Pancreas (tissue), 10 donors: ENCODE measurements around the gene FNDC3B. TPM values are rescaled to one million over a fixed set of nuclear protein-coding genes. Genes with fewer than 3 reads are reported as not detected.

ENCODE experiments used
- ATAC-seq, 4 donors: fragments of 200-7000 bp; cut with Tn5 transposase; one replicate each; pipeline versions ENCODE4 v1.8.0 to v1.9.1; 2020; ENCODE audit warnings: mild to moderate bottlenecking in 4 of 4, moderate library complexity in 4 of 4
- DNase-seq, 6 donors: peaks; one replicate each; pipeline ENCODE4 v3.0.0-alpha.2; 2020
- FAIRE-seq: peaks from 2 replicates; lab custom pipeline; 2012; peaks lifted over from hg19 to GRCh38; lab: Jason Lieb, UNC
- H3K27ac ChIP-seq, 4 donors: fragments of 200-600 bp; sonication (generic); 1 replicate in 3 of 4; 2 replicates in 1 of 4; pipeline versions ENCODE4 v1.5.0 to v1.8.0; 2020
- H3K27me3 ChIP-seq, 4 donors: fragments of 200-600 bp; one replicate each; pipeline ENCODE4 v1.8.0; 2021
- H3K36me3 ChIP-seq, 3 donors: fragments of 200-600 bp; sonication (generic) in 1 of 3; one replicate each; pipeline versions ENCODE4 v1.5.0 to v1.8.0; 2020 to 2021
- H3K4me1 ChIP-seq, 3 donors: fragments of 200-600 bp; one replicate each; pipeline ENCODE4 v1.8.0; 2021
- H3K4me3 ChIP-seq, 4 donors: fragments of 200-600 bp; sonication (generic) in 2 of 4; one replicate each; pipeline versions ENCODE4 v1.5.0 to v1.8.0; 2020 to 2021
- H3K9me3 ChIP-seq, 4 donors: fragments of 200-600 bp; one replicate each; pipeline ENCODE4 v1.8.0; 2021
- CTCF ChIP-seq, 4 donors: fragments of 200-600 bp; sonication (generic) in 3 of 4; IDR thresholded peaks; one replicate each; pipeline versions ENCODE4 v1.5.0 to v1.8.0; 2021; ENCODE audit warnings: antibody characterized with exemption in 4 of 4
- WGBS, 2 donors: extraction: QIAGEN DNeasy Blood & Tissue Kit; methylation state at CpG; one replicate each; pipeline ENCODE4 v1.1.7; 2013; 5-methylcytosine and 5-hydroxymethylcytosine counted together
- intact Hi-C, 3 donors: fragments of 100-400 bp; cut with DNase I; formaldehyde crosslinking; loops; one replicate each; pipeline versions ENCODE4 v1.11.1 to v1.14.2; 2022
- polyA plus RNA-seq, 2 donors: library from polyadenylated mRNA; stranded (reverse); fragments of 200-250 nt; gene quantifications; one replicate each; pipeline ENCODE4 v1.2.3, GENCODE V29; 2013
- total RNA-seq, 6 donors: library from RNA; stranded (reverse); fragmentation: NEBNext Ultra II Directional in 4 of 6; extraction: Animal tissue kit (Norgen Biotek cat#: 25700) in 4 of 6; gene quantifications; one replicate each; pipeline versions ENCODE4 v1.2.1 to v1.2.4, GENCODE V29; 2021 to 2023
- donor health status: healthy with polysubstance abuse.
- donor health status: DM: no; HTN: no; CAD: no; lungs with moderate emphysema.
- donor health status: DM: no; HTN: no; CAD: no.
- donor health status: control.
- donor health status: control.
- donor health status: Bipolar disorder and iron deficiency.
- donor health status: DM: yes; HTN: yes; CAD: no.
- donor health status: DM: no; HTN: no; CAD: no.
- donor health status: DM: no; HTN: no; CAD: no.
- donor health status: DM: yes; HTN: yes; CAD: no.

FNDC3B gene
- total and polyA plus RNA-seq, 8 donors = 9.3 to 126 (median 73.2) TPM

- Histone ChIP-seq H3K36me3 (no peaks in the 10 kb centered on the region), H3K27ac (no peak within 1 kb of the TSS), H3K9me3 (no peaks in the 10 kb centered on the region), H3K4me3 (no peak within 1 kb of the TSS), H3K27me3 (peaks cover 0 to 34% (median 0%) of the 10 kb centered on the region in 4 donors), H3K4me1 (peaks cover 0 to 5% (median 0%) of the 10 kb centered on the region in 3 donors)
- intact Hi-C loops = no loop called here
- DNase-seq = peak in 2 of 6 donors; percentile 58 to 71
- TF ChIP-seq CTCF (IDR thresholded peaks at IDR 0.05) = no peak
- 6 to 9% methylated on average over 65 to 76 of the region's 76 CpGs for WGBS, 2 donors
- peak in 2 of 4 donors; percentile 34 to 47 for ATAC-seq
- no peak for FAIRE-seq
Measured at GRCh38 chr3:172447611-172448579, 408.5 kb downstream of the FNDC3B start, which contains the start of gene GHSR. GHSR (minus strand) TSS chr3:172448456; CDS start chr3:172448413, 43 bp downstream.

- peak in 2 of 4 donors; percentile 23 to 56 for ATAC-seq
- no peak for TF ChIP-seq CTCF (IDR thresholded peaks at IDR 0.05)
- Histone ChIP-seq H3K9me3 (no peaks in the 10 kb centered on the region), H3K4me3 (no peak overlapping the region), H3K27me3 (peaks cover 0 to 34% (median 0%) of the 10 kb centered on the region in 4 donors), H3K36me3 (no peaks in the 10 kb centered on the region), H3K27ac (no peak overlapping the region), H3K4me1 (peaks cover 0 to 5% (median 0%) of the 10 kb centered on the region in 3 donors)
- 8 to 9% methylated on average over 39 to 43 of the region's 43 CpGs for WGBS, 2 donors
- intact Hi-C loops = no loop called here
- peak in 1 of 6 donors; percentile 42 for DNase-seq
- FAIRE-seq = no peak
Measured at GRCh38 chr3:172448661-172449465, 409.5 kb downstream of the FNDC3B start.

DNA sequence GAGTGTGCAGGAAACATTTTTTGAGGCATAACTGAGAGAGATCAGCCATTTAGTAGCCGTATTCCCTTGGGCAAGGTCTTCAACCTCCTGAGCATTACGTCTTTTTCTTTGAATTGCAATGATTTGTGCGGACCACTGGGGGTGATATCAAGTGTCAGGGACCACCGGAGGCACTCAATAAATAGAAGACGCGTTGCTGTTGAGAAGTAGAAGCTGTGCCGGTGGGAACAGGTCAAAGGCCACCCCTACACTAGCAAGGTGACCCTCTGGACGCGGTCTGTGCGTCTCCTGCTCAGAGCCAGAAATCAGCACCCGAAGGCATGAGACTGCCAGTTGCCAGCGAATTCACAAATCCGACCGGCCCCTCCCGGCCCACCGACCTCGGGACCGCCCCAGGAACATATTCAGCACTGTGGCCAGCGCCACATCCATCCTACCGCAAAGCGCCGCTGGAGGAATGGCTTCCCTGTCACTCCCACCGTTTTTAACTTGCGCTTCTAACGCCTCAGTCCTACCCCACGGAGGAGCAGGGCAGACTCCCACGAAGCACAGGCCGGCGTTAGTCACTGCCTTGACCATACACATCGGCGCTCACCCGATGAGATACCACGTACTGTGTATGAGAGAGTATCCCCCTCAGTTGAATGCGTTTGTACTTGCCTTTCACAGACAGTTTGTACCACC, 410.2 kb downstream of the FNDC3B start:
- H3K27me3 ChIP-seq = peaks cover 0 to 34% (median 0%) of the 10 kb centered on the region in 4 donors
- FAIRE-seq (no peak), ATAC-seq (peak; percentile 55 to 90 (median 82))

More for the DNA sequence above, 410.2 kb downstream of the FNDC3B start:
- H3K9me3 ChIP-seq = no peaks in the 10 kb centered on the region
- H3K4me1 ChIP-seq = peaks cover 0 to 5% (median 0%) of the 10 kb centered on the region in 3 donors
- intact Hi-C loops = no loop called here
- WGBS, 2 donors = 5 to 6% methylated on average over 34 of the region's 34 CpGs
- no peak overlapping the region for H3K4me3 ChIP-seq
- no peaks in the 10 kb centered on the region for H3K36me3 ChIP-seq
- peak in 4 of 6 donors; percentile 15 to 67 (median 44) for DNase-seq
- TF ChIP-seq CTCF (IDR thresholded peaks at IDR 0.05) = no peak
- H3K27ac ChIP-seq = no peak overlapping the region

Other genes with a start within 250 kb of the FNDC3B start
- gene PLD1, start 229.1 kb upstream of the FNDC3B start, total RNA-seq = 10 to 100 TPM; 25.2 to 62.1 (median 38.6) TPM
- gene PLD1, start 229.1 kb upstream of the FNDC3B start, polyA plus RNA-seq = 10 to 100 TPM; 14.7 to 29.3 TPM
- gene TMEM212, start 196.2 kb upstream of the FNDC3B start, total RNA-seq = not detected
- not detected for gene TMEM212, start 196.2 kb upstream of the FNDC3B start, polyA plus RNA-seq